Hypothalamus (tissue), 51 donors: ENCODE measurements around the gene RSAD1.

Experiments
- DNase-seq, 51 donors: peaks; one replicate each; lab custom pipeline; 2025; lab: John Stamatoyannopoulos, UW

RSAD1 gene

GRCh38 chr17:50488880-50489279, 10.2 kb downstream of the RSAD1 start:
- DNase-seq = no peak

GRCh38 chr17:50491505-50491904, 12.8 kb downstream of the RSAD1 start:
- DNase-seq = no peak

DNA sequence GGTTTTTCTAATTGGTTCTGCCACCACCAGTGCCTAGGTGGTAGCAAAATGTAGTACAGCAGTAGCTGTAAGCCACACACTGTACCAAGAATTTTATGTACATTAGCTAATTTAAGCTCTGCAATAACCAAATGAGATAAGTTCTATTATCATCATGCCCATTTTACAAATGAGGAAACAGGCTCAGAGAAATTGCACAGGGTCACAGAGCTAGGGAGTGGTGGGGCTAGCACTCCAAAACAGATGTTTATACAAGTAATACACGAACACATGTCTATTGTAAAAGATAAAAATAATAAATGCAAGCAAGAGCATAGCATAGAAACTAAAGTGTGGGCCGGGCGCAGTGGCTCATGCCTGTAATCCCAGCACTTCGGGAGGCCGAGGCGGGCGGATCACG, 13.6 kb downstream of the RSAD1 start:
- DNase-seq = no peak

DNA sequence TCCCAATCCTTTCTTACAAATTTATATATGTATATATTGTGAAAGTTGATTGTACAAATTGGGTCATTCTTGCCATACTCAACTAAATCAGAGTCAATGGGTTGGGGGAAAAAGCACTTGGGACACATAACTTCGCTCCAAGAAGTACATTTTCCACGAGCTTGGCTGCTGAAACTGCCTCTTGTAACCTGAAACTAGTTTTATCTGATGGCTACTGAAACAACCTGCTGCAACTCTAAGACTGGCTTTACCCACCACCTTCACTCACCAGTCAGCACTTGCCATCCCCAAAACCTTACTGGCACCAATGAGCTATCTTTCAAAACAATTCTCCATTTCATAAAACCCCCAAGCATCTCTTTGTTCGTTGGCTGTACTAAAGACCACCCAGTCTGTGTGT, 15.1 kb downstream of the RSAD1 start:
- no peak for DNase-seq

DNA sequence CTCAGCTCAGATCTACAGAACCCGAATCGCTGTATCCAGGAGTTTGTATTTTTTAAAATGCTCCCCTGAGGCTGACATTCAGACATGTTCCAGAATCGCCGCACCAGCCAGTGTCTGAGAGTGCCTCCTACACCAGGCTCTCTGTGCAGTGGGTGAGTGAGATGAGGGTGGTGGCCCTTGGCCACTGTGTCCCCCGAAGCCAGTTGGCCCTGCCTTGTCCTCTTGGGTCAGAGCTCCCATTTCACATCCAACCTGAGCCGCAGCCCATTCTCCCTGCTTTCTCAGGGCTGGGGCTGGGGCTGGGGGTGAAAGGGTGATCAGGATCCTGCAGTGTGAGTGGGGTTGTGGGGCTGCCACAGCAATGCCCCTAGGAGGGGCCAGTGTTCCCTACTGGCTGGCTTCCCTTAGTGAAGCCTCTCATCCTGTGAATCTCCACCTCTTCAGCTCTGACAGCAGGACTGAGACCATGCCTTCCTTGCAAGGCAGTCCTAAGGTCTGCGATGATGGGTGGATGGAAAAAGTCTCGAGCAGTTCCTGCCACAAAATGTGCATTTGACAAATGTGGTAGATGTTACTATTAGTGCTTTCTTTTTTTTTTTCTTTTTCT, 16.7 kb downstream of the RSAD1 start:
- DNase-seq = no peak

- DNase-seq = no peak
Observed at GRCh38 chr17:50495918-50496317, 17.3 kb downstream of the RSAD1 start.

GRCh38 chr17:50498021-50498874, 19.6 kb downstream of the RSAD1 start:
- DNase-seq = no peak

DNA sequence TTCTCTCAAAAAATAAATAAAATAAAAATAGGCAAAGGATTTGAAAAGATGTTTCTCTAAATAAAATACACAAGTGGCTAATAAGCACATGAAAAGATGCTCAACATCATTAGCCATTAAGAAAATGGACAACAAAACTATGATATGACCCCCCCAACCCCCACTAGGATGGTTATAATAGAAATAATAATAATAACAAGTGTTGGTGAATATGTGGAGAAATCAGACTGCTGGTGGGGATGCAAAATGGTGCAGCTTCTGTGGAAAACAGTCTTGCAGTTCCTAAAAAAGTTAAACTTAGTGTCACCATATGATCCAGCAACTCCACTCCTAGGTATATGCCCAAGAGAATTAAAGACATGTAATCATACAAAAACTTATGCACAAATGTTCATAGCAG, 20.6 kb downstream of the RSAD1 start:
- no peak for DNase-seq

DNA sequence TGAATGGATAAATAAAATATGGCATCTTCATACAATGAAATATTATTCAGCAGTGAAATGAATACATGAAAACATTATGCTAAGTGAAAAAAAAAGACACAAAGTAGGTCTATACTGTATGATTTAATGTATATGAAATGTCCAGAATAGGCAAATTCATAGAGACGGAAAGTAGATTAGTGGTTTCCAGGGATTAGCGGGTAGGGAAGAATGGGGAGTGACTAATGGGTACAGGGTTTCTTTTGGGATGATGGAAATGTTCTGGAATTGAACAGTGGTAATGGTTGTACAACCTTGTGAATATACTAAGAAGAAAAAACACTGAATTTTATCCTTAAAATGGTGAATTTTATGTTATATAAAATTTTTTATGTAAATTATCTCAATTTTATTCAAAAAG, 21.1 kb downstream of the RSAD1 start:
- no peak for DNase-seq

DNA sequence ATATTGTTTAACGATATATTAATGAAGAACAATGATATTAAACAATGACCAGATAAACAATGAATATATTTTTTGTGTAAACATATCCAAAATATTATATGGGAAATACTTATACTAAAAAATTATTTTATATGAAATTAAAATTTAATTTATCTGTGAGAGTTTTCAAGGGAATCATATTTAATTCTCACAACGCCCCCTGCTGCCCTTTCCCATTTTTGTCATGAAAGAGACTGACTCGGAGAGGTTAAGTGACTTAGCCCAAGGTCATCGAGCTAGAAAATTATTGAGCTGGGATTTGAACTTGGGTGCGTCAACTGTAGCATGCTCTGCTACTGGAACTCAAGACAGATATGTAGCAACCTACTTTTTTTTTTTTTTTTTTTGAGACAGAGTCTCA, 22.4 kb downstream of the RSAD1 start:
- DNase-seq = no peak

DNA sequence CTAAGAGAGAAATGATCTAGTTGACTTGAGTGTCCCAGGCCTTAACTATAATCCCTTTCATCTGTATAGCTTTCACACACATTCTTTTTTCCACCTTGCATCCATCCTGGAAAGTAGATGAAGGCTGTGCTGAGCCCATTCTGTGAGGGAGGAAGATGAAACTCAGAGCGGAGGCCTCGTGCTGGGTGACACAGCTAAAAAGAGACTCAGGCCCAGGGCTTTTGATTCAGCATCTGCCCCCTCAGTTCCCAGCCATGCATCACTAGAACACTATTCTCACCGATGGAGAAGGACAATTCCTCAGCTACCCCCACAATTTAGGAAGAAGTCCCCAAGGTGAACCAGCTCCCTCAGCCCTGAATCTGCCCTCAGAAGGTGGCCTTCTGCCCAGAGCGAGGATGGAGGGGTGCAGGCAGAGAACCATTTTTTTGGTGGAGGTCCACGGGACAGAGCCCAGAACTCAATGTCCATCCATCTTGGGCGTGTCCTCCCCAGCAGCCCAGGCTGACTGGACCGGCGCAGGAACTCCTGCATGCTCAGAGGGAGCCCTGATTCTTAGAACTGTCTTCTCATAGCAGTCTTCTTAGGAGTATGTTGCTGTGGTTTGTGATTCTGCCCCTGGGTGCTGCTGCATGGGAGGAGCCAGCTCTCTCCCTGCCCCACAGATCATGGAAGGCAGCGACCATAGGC, 23.8 kb downstream of the RSAD1 start:
- DNase-seq = no peak

GRCh38 chr17:50505591-50506130, 27.0 kb downstream of the RSAD1 start:
- no peak for DNase-seq

GRCh38 chr17:50506298-50506697, 27.6 kb downstream of the RSAD1 start:
- no peak for DNase-seq

DNA sequence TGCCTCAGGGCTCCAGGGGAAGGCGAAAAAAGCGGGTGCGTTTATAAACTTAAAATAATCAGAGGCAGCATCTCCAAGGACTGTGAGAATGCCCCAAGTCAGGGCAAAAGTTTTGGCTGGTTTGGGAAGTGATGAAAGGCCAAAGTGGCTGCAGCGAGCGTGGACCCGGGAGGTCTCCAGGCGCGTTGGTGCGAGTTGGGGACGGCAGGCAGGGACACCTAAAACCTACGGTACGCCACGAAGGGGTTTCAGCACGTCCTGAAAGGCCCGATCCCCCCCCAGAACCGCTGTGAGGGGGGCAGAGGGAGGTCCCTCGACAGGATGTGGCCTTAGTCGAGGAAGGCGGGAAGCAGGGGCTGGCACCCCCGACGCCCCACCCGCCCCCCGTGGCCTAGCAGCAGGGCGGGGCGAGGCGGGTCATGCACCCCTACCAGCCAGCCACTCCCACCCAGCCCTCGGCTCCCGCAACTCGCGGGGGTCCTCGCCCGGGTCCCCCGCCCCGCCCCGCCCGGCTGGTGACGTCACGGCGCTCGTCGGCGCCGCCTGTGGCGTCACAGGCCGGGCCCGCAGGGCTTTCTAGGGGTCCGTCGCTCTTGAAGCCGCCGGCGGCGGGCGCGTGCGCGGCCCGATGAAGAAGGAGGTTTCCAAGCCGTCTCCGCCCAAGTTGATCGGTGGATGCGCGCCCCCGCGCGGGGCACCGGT, 29.4 kb downstream of the RSAD1 start, which contains the start of gene MYCBPAP:
Gene MYCBPAP (plus strand): TSS at position 569 of the 702 bp plus-strand sequence. CDS start 236 bp downstream, outside the sequence.
- peak in 48 of 51 donors; percentile 7 to 84 (median 64) for DNase-seq

GRCh38 chr17:50508573-50509460, 30.2 kb downstream of the RSAD1 start:
- peak in 2 of 51 donors; percentile 12 to 16 for DNase-seq

DNA sequence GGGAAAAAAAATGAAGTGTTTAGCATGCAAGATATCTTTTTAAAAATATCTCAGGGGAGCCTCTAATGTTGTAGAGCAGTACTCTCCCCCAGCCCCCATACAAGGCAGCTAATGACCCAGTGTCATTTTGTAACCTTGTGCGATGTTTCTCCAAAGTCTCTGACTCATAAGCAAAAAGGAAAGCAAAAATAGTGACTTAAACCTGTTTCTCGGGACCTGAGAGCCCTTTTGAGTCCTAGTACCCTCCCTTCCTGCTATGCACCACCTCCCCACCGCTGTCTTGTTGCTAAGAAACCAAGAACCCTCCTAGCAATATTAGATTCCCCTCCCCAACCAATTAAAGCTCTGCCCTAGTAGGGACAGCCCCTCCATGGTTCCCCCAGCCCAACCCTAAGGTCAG, 32.4 kb downstream of the RSAD1 start:
- DNase-seq = no peak

- no peak for DNase-seq
Observed at GRCh38 chr17:50513495-50513894, 34.8 kb downstream of the RSAD1 start.

DNA sequence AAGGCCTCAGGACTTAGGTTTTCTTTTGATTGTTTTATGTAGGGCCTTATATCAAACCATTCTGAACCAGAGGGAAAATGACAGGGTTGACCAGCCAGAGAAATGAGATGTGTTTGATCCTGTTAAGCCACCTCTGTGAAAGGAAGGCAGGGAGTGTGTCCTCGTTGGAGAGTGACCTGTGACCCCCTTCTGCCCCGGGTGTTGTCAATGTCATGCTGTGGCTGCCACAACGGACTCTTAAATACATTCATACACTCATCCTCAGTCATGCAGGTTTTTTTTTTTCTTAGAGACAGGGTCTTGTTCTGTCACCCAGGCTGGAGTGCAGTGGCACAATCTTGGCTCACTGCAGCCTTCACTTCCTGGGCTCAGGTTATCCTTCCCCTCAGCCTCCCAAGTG, 35.7 kb downstream of the RSAD1 start:
- no peak for DNase-seq

- DNase-seq = peak in 1 of 51 donors; percentile 10
Observed at GRCh38 chr17:50514936-50515702, 36.5 kb downstream of the RSAD1 start.
